A673 (cell line): ENCODE data around the gene PMM2. TPM values are rescaled to one million over a fixed set of nuclear protein-coding genes. Genes with fewer than 3 reads are reported as not detected.

Experiments used
- BruUV-seq: library from RNA; stranded (reverse); fragments of 400-500 nt; replicated peaks from 2 replicates; lab custom pipeline; 2021; lab: Mats Ljungman, UMichigan
- CTCF ChIA-PET: fragments of 300-600 bp; sonication (Branson Sonifier 250); formaldehyde crosslinking; loops from one replicate; lab custom pipeline; 2022; ENCODE audit warnings: antibody characterized with exemption; lab: Charles Lee
- POLR2A ChIA-PET: fragments of 300-600 bp; sonication (Branson Sonifier 250); formaldehyde crosslinking; loops from one replicate; lab custom pipeline; 2022; ENCODE audit warnings: antibody characterized with exemption; ENCODE audit not compliant: low non-redundant PET; lab: Charles Lee
- DNase-seq: peaks from one replicate; pipeline ENCODE4 v3.0.0-alpha.2; 2015; ENCODE audit warnings: low spot score
- H3K27ac ChIP-seq: fragments of 200-600 bp; sonication (generic); 2 replicates; pipeline ENCODE4 v1.5.1; 2016; ENCODE audit warnings: mixed run types, low read depth, mild to moderate bottlenecking, mixed read lengths, antibody characterized with exemption, low read length; ENCODE audit not compliant: poor library complexity, severe bottlenecking
- H3K27me3 ChIP-seq: fragments of 200-600 bp; sonication (generic); replicated peaks from 2 replicates; pipeline ENCODE4 v1.6.1; 2017; ENCODE audit warnings: mixed run types, low read depth, mild to moderate bottlenecking, mixed read lengths, antibody characterized with exemption, low read length; ENCODE audit not compliant: insufficient read depth, poor library complexity
- H3K36me3 ChIP-seq: fragments of 200-600 bp; sonication (generic); 2 replicates; pipeline ENCODE4 v1.6.1; 2016; ENCODE audit warnings: mixed run types, mild to moderate bottlenecking, mixed read lengths, antibody characterized with exemption, low read length; ENCODE audit not compliant: insufficient read depth, poor library complexity, severe bottlenecking
- H3K4me1 ChIP-seq: fragments of 200-600 bp; sonication (generic); 2 replicates; pipeline ENCODE4 v1.6.1; 2017; ENCODE audit warnings: mixed run types, mild to moderate bottlenecking, mixed read lengths, antibody characterized with exemption, low read length; ENCODE audit not compliant: insufficient read depth, poor library complexity, severe bottlenecking
- H3K4me3 ChIP-seq: fragments of 200-600 bp; sonication (generic); 2 replicates; pipeline ENCODE4 v1.5.1; 2016; ENCODE audit warnings: low read depth, mixed run types, mild to moderate bottlenecking, mixed read lengths, low read length; ENCODE audit not compliant: poor library complexity, severe bottlenecking
- H3K9me3 ChIP-seq: fragments of 200-600 bp; sonication (generic); 2 replicates; pipeline ENCODE4 v1.6.1; 2016; ENCODE audit warnings: mixed run types, low read depth, mild to moderate bottlenecking, mixed read lengths, antibody characterized with exemption, low read length; ENCODE audit not compliant: poor library complexity, severe bottlenecking
- EZH2 ChIP-seq: fragments of 200-600 bp; sonication (generic); IDR thresholded peaks from 2 replicates; pipeline ENCODE4 v1.6.1; 2017; ENCODE audit warnings: borderline replicate concordance, low read depth, mild to moderate bottlenecking, mixed read lengths, antibody characterized with exemption, low read length; ENCODE audit not compliant: poor library complexity, severe bottlenecking
- intact Hi-C: fragments of 100-400 bp; cut with micrococcal nuclease; formaldehyde crosslinking; loops from one replicate; pipeline ENCODE4 v1.10.0; 2022; ENCODE audit not compliant: unreplicated experiment
- total RNA-seq: library from RNA; stranded (reverse); gene quantifications from 2 replicates; pipeline ENCODE4 v1.2.3, GENCODE V29; 2021
- TF ChIP-seq, protein P1 (sequence below): fragments of 300-800, 200-600 bp; sonication (generic); conservative IDR thresholded peaks from 2 replicates; pipeline ENCODE4 v1.5.1; 2017; ENCODE audit warnings: low read depth, mild to moderate bottlenecking, antibody characterized with exemption, low read length, moderate library complexity, mixed read lengths

Gene PMM2
- total RNA-seq, 1 experiment from 2014 or later: 54.8 TPM

DNA sequence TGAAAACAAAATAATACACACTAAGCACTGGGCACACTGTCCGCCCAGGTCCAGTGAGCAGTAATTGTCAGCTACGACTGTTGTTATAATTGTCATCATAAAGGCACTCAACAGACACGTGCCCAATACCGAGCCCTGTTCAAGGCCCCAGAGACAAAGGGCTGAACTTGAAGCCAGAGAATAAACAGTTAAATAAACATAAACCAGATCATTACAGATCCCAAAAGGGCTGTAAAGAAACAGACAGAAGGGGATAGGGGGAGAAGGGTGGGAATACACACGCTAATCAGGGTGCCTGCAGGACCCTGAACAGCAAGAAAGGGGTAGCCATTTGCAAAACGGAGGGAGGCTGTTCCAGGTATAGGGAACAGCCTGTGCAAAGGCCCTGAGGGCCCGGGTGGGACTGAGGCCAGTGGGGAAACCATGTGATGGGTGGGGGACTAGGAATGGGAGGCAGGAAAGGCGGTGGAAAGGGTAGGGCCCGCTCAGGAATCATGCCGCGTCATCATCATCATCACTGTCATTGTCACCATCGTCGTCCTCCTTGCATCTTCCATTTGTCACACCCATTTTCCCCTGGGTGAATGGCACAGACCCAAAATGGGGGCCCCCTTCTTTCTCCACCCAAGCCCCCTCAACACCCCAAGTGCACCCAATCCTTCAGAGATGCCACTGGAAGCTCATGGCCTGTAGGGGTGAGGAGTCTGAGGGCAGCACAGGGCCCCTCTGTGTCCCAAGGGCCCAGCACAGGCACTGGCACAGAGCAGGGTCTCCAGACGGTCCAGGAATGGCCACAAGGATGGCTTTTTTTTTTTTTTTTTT, 64.9 kb downstream of the PMM2 start:
- ChIA-PET CTCF (interaction anchor here (0.6 kb wide), 1 partner anchor 11 kb away, joined by 4 read pairs; no protein-coding TSS in a partner anchor), POLR2A (no interaction called here)
- TF ChIP-seq, protein P1, sequence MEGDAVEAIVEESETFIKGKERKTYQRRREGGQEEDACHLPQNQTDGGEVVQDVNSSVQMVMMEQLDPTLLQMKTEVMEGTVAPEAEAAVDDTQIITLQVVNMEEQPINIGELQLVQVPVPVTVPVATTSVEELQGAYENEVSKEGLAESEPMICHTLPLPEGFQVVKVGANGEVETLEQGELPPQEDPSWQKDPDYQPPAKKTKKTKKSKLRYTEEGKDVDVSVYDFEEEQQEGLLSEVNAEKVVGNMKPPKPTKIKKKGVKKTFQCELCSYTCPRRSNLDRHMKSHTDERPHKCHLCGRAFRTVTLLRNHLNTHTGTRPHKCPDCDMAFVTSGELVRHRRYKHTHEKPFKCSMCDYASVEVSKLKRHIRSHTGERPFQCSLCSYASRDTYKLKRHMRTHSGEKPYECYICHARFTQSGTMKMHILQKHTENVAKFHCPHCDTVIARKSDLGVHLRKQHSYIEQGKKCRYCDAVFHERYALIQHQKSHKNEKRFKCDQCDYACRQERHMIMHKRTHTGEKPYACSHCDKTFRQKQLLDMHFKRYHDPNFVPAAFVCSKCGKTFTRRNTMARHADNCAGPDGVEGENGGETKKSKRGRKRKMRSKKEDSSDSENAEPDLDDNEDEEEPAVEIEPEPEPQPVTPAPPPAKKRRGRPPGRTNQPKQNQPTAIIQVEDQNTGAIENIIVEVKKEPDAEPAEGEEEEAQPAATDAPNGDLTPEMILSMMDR: no peak
- no peak for TF ChIP-seq EZH2
- no peak for DNase-seq
- peaks cover 32% of the 10 kb centered on the region for H3K4me1 ChIP-seq
- H3K27me3 ChIP-seq: no peaks in the 10 kb centered on the region
- BruUV-seq: no TSS peak
- no peaks in the 10 kb centered on the region for H3K9me3 ChIP-seq
- no peak overlapping the region for H3K4me3 ChIP-seq
- intact Hi-C loops: no loop called here
- no peak overlapping the region for H3K27ac ChIP-seq
- peaks cover 44% of the 10 kb centered on the region for H3K36me3 ChIP-seq

DNA sequence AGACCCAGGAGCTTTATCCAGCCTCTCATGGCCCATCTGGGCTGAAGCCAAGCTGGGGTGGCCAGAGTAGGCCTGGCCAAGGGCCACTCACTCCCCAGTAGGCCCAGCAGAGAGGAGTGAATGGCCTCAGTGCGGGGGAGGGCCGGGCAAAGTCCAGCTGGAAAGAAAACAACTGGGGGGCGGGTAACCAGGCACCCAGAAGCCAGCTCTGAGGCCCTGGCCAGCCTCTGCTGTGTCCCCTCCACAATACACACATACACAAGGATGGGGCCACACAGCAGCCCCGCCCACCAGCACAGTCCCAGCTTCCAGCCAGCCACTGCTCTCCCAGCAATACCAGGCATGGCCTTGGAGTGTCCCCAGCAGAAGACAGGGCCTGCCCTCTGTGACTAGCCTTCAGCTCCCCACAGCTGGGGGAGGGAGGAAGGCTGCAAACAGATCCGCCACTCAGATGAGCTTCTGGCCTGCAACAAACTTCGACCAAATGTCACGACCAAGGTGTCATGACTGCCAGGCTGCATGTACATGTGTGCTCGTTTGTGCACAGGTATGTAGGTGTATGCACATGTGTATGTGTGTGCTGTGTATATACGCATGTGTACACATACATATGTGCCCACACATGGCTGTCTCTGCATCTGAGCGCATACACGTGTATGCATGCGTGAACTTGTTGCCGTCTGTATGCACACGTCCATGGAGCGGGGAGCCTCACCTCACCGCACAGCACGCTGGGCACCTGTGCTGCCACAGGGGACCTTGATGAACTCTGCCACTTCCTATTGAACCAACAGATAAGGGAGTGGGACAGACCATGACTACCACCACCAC, 66.2 kb downstream of the PMM2 start:
- no peaks in the 10 kb centered on the region for H3K9me3 ChIP-seq
- no peak for TF ChIP-seq EZH2
- DNase-seq: no peak
- ChIA-PET POLR2A (interaction anchor here (0.5 kb wide), 1 partner anchor 52 kb away, joined by 6 read pairs; no protein-coding TSS in a partner anchor), CTCF (interaction anchor here (1.1 kb wide), 1 partner anchor 16 kb away, joined by 3 read pairs; no protein-coding TSS in a partner anchor)
- H3K27me3 ChIP-seq: no peaks in the 10 kb centered on the region
- H3K4me3 ChIP-seq: no peak overlapping the region
- BruUV-seq: no TSS peak
- H3K36me3 ChIP-seq: peaks cover 38% of the 10 kb centered on the region
- peak overlapping the region; percentile 45 for H3K27ac ChIP-seq
- intact Hi-C loops: no loop called here
- H3K4me1 ChIP-seq: peaks cover 32% of the 10 kb centered on the region

DNA sequence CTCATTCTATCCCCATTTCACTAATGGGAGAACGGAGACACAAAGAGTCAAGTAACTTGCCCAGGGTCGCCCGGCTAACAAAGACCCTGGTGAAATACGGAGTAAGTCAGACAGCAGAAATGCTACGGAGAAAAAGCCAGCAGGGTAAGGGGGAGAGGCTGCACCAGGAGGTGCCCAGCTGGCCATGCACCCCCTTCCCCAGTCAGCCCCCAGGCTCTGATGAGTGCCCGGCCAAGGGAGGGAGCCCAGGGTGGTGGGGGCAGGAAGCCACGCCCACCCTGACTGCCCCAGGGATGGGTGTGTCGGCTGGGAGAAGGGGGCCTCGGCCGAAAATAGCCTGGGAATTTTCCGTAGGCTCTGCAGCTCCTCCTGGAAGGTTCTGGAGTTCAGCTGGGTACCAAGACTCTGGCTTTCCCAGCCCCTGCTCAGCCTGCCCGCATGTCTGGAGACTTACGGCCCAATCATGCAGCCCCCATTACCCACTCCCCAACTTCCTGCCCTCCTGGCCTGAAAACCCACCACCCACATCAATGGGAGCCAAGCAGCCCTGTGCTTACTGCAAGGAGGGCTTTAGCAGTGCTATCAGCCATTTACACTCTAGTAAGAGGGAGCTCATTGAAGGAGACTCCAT, 67.0 kb downstream of the PMM2 start:
- POLR2A ChIA-PET: no interaction called here
- no peak overlapping the region for H3K4me3 ChIP-seq
- peak overlapping the region; percentile 45 for H3K27ac ChIP-seq
- peaks cover 36% of the 10 kb centered on the region for H3K4me1 ChIP-seq
- no peaks in the 10 kb centered on the region for H3K27me3 ChIP-seq
- CTCF ChIA-PET: interaction anchor here (1.1 kb wide), 1 partner anchor 16 kb away, joined by 3 read pairs; no protein-coding TSS in a partner anchor
- no peak for DNase-seq
- no peaks in the 10 kb centered on the region for H3K9me3 ChIP-seq
- intact Hi-C loops: loop anchor here (5.0 kb wide), 2 partner anchors 67 to 202 kb away; partner anchors contain the start of genes PMM2 and TMEM186
- no TSS peak for BruUV-seq
- TF ChIP-seq, protein P1: no peak
- no peak for TF ChIP-seq EZH2
- H3K36me3 ChIP-seq: peaks cover 31% of the 10 kb centered on the region
